Astrocyte (in vitro differentiated cells and primary cell): ENCODE results near the gene GP9.

ENCODE experiments used
- CTCF ChIP-seq: IDR thresholded peaks from 2 replicates; pipeline ENCODE4 v1.5.1; 2011; ENCODE audit warnings: low read depth, mild to moderate bottlenecking, inconsistent platforms, low read length, moderate library complexity; ENCODE audit not compliant: insufficient read depth
- EZH2 ChIP-seq: IDR thresholded peaks from 2 replicates; pipeline ENCODE4 v1.6.1; 2012; ENCODE audit warnings: mild to moderate bottlenecking, low read length, inconsistent platforms; ENCODE audit not compliant: insufficient read depth

- TF ChIP-seq CTCF (no peak), EZH2 (no peak)
Observed at GRCh38 chr3:129015388-129016105, 45.0 kb upstream of the GP9 start.
